ENCODE measurements around the gene PRR14L.

DNA sequence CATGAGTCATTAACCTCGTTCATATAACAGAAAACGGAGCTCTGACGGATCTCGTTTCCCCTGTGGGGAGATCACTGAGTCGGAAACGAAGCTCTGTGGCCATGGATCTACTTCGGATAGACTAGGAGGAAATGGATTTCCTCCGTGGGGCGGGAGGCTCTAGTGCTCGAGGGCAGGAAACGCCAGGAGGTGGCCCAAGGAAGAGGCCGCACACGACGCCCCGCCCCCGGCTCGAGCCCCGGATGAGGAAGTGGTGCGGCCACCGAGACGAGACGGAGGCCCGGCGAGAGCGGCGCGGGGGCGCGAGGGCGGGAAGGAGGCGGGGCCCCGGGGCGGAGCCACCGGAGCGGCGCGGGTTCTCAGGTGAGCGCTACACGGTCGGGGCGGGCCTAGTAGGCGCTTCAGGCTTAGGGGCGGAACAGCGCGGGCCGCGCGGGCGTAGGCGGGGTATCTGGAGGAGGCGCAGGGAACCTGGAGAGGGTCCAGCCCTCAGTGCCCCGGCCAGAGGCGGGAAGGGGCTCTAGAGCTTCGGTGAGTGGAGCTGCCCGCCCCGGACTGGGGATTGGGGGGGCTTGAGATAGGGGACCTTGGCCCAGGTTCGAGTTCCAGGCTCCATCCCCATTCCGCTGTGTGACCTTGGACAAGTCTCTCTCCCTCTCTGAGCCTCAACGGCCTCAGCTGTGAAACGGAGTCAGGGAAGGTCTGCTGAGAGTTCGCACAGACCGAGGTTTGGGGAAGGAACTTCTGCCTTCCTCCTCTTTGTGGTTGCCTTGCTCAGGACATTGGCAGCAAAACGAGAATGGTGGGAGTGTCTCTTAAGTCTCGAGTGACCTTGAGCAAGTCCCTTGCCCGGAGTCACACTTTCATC, 3.9 kb upstream of the PRR14L start, which contains the start of gene DEPDC5:
- TF ChIP-seq CTCF (IDR thresholded peaks at IDR 0.05) (peak in 1 of 4 experiments; percentile 53), POLR2A (IDR thresholded peaks at IDR 0.05) (peak; percentile 71 to 81)
